HEK293 (cell line): ENCODE data around the gene CCDC12.

Experiments used
- CTCF ChIA-PET: fragments of 350-600 bp; formaldehyde crosslinking; extraction: SDS; loops from one replicate; lab custom pipeline; 2021; ENCODE audit warnings: antibody characterized with exemption; lab: Yijun Ruan, JAX
- POLR2A ChIA-PET: fragments of 300-600 bp; formaldehyde crosslinking; extraction: SDS; loops from one replicate; lab custom pipeline; 2020; ENCODE audit warnings: antibody characterized with exemption, inconsistent platforms; lab: Yijun Ruan, JAX
- H3K27ac ChIP-seq: fragments of 200-500 bp; sonication (Bioruptor generic); 2 replicates; pipeline ENCODE4 v1.5.1; 2014; ENCODE audit warnings: low read depth, low read length, control low read depth, inconsistent platforms; ENCODE audit errors: extremely low read depth
- H3K36me3 ChIP-seq, 2 experiments: fragments of 200-500 bp in 1 of 2; sonication (Bioruptor generic) in 1 of 2; 1 replicate in 1 of 2; 2 replicates in 1 of 2; pipeline ENCODE4 v1.5.1; 2014 to 2017; ENCODE audit warnings: inconsistent platforms in 2 of 2, low read length in 2 of 2; ENCODE audit not compliant: control insufficient read depth in 2 of 2, insufficient read depth in 1 of 2
- H3K4me1 ChIP-seq: fragments of 200-500 bp; sonication (Bioruptor generic); 2 replicates; pipeline ENCODE4 v1.5.1; 2014; ENCODE audit warnings: mild to moderate bottlenecking, low read length, inconsistent platforms; ENCODE audit not compliant: control insufficient read depth, insufficient read depth
- H3K4me3 ChIP-seq: 2 replicates; pipeline ENCODE4 v1.5.1; 2011; ENCODE audit warnings: low read depth, mild to moderate bottlenecking, control low read depth, low read length, moderate library complexity
- H3K9me3 ChIP-seq: fragments of 200-500 bp; sonication (Bioruptor generic); 2 replicates; pipeline ENCODE4 v1.5.1; 2014; ENCODE audit warnings: low read depth, low read length, inconsistent platforms; ENCODE audit not compliant: control insufficient read depth, insufficient read depth
- EGR2 ChIP-seq: fragments of 450-650 bp; formaldehyde crosslinking; IDR thresholded peaks from 2 replicates; pipeline ENCODE4 v1.5.1; 2016; ENCODE audit warnings: low read depth, missing biosample characterization, missing genetic modification characterization
- GLIS1 ChIP-seq: fragments of 450-650 bp; formaldehyde crosslinking; IDR thresholded peaks from 2 replicates; pipeline ENCODE4 v1.5.1; 2016; ENCODE audit warnings: missing biosample characterization, missing genetic modification characterization
- HOXD13 ChIP-seq: sonication (generic); formaldehyde crosslinking; IDR thresholded peaks from 2 replicates; pipeline ENCODE4 v1.8.0; 2022; ENCODE audit warnings: missing genetic modification reagents, borderline replicate concordance
- MEIS1 ChIP-seq: sonication (generic); formaldehyde crosslinking; IDR thresholded peaks from 2 replicates; pipeline ENCODE4 v1.8.1; 2022; ENCODE audit warnings: missing genetic modification reagents, mild to moderate bottlenecking, borderline replicate concordance
- MYNN ChIP-seq: fragments of 450-650 bp; formaldehyde crosslinking; IDR thresholded peaks from 2 replicates; pipeline ENCODE4 v1.5.1; 2016; ENCODE audit warnings: missing biosample characterization, missing genetic modification characterization, borderline replicate concordance
- OVOL3 ChIP-seq: fragments of 450-650 bp; formaldehyde crosslinking; IDR thresholded peaks from 2 replicates; pipeline ENCODE4 v1.5.1; 2016; ENCODE audit warnings: missing biosample characterization, missing genetic modification characterization
- PBX3 ChIP-seq: sonication (generic); formaldehyde crosslinking; IDR thresholded peaks from 2 replicates; pipeline ENCODE4 v1.8.1; 2022; ENCODE audit warnings: mild to moderate bottlenecking, moderate library complexity, missing genetic modification reagents
- PRDM2 ChIP-seq: fragments of 450-650 bp; formaldehyde crosslinking; IDR thresholded peaks from 2 replicates; pipeline ENCODE4 v1.5.1; 2016; ENCODE audit warnings: missing biosample characterization, missing genetic modification characterization, borderline replicate concordance
- SETDB1 ChIP-seq: IDR thresholded peaks from one replicate; pipeline ENCODE4 v1.6.1; 2017; ENCODE audit warnings: mild to moderate bottlenecking, low read length, moderate library complexity, mixed read lengths; ENCODE audit not compliant: insufficient read length
- TCF7L2 ChIP-seq: IDR thresholded peaks from 2 replicates; pipeline ENCODE4 v1.6.1; 2011; ENCODE audit warnings: low read depth, mild to moderate bottlenecking, inconsistent platforms, low read length, moderate library complexity, borderline replicate concordance
- ZBTB7A ChIP-seq: fragments of 450-650 bp; formaldehyde crosslinking; IDR thresholded peaks from 2 replicates; pipeline ENCODE4 v1.5.1; 2016; ENCODE audit warnings: low read depth, missing biosample characterization, missing genetic modification characterization
- ZBTB8A ChIP-seq: fragments of 450-650 bp; formaldehyde crosslinking; IDR thresholded peaks from 2 replicates; pipeline ENCODE4 v1.5.1; 2016; ENCODE audit warnings: missing biosample characterization, missing genetic modification characterization
- ZFHX2 ChIP-seq: fragments of 450-650 bp; formaldehyde crosslinking; conservative IDR thresholded peaks from 2 replicates; pipeline ENCODE4 v1.5.1; 2016; ENCODE audit warnings: missing biosample characterization, missing genetic modification characterization
- ZIC2 ChIP-seq: fragments of 450-650 bp; formaldehyde crosslinking; IDR thresholded peaks from 2 replicates; pipeline ENCODE4 v1.5.1; 2016; ENCODE audit warnings: missing biosample characterization, missing genetic modification characterization
- ZNF223 ChIP-seq: fragments of 450-650 bp; formaldehyde crosslinking; IDR thresholded peaks from 2 replicates; pipeline ENCODE4 v1.5.1; 2016; ENCODE audit warnings: missing biosample characterization, missing genetic modification characterization
- ZXDB ChIP-seq: fragments of 450-650 bp; formaldehyde crosslinking; IDR thresholded peaks from 2 replicates; pipeline ENCODE4 v1.5.1; 2016; ENCODE audit warnings: missing biosample characterization, missing genetic modification characterization

The CCDC12 gene

GRCh38 chr3:46884929-46885328, 91.6 kb downstream of the CCDC12 start:
- no peaks in the 10 kb centered on the region for H3K36me3 ChIP-seq
- H3K27ac ChIP-seq = no peak overlapping the region
- no peak overlapping the region for H3K4me3 ChIP-seq
- no peak for TF ChIP-seq PRDM2 (tag by site-specific recombination)
- TF ChIP-seq ZXDB (tag by site-specific recombination) = no peak
- no peak for TF ChIP-seq PBX3 (CRISPR knock-in tag)
- TF ChIP-seq EGR2 (tag by site-specific recombination) = peak; percentile 53; the same call in 1 of the 2 replicates
- peak; percentile 50 for TF ChIP-seq ZFHX2
- TF ChIP-seq HOXD13 (CRISPR knock-in tag) = no peak
- TF ChIP-seq MEIS1 = no peak
- CTCF ChIA-PET = interaction anchor here (0.7 kb wide), 1 partner anchor 16 kb away, joined by 3 read pairs; no protein-coding TSS in a partner anchor
- no peaks in the 10 kb centered on the region for H3K4me1 ChIP-seq
- H3K9me3 ChIP-seq = no peaks in the 10 kb centered on the region
- POLR2A ChIA-PET = no interaction called here

GRCh38 chr3:46884427-46884826, 92.1 kb downstream of the CCDC12 start:
- TF ChIP-seq ZBTB8A (tag by site-specific recombination) (no peak), MYNN (tag by site-specific recombination) (no peak), TCF7L2 (no peak), ZBTB7A (no peak), OVOL3 (tag by site-specific recombination) (no peak), SETDB1 (no peak), ZIC2 (peak; percentile 11; the same call in 1 of the 2 replicates)
- Histone ChIP-seq H3K4me1 (no peaks in the 10 kb centered on the region), H3K9me3 (no peaks in the 10 kb centered on the region), H3K36me3 (no peaks in the 10 kb centered on the region), H3K27ac (no peak overlapping the region), H3K4me3 (no peak overlapping the region)
- ChIA-PET CTCF (interaction anchor here (0.7 kb wide), 1 partner anchor 15 kb away, joined by 3 read pairs; no protein-coding TSS in a partner anchor), POLR2A (no interaction called here)

GRCh38 chr3:46883830-46884185, 92.7 kb downstream of the CCDC12 start:
- no peaks in the 10 kb centered on the region for H3K36me3 ChIP-seq
- CTCF ChIA-PET = interaction anchor here (1.0 to 1.6 kb wide), 2 partner anchors 11 to 17 kb away, joined by 3 to 5 read pairs; no protein-coding TSS in a partner anchor
- H3K4me1 ChIP-seq = no peaks in the 10 kb centered on the region
- H3K9me3 ChIP-seq = no peaks in the 10 kb centered on the region
- POLR2A ChIA-PET = no interaction called here
- no peak overlapping the region for H3K27ac ChIP-seq
- TF ChIP-seq ZNF223 = no peak
- TF ChIP-seq GLIS1 (tag by site-specific recombination) = peak; percentile 18; the same call in 1 of the 2 replicates
- TF ChIP-seq, all 188 proteins: peak for 1
- H3K4me3 ChIP-seq = no peak overlapping the region
